Tibial nerve (tissue), 4 donors: ENCODE data around the gene ZNF146. TPM values are rescaled to one million over a fixed set of nuclear protein-coding genes. Genes with fewer than 3 reads are reported as not detected.
"Not testable (repeated sequence)": the region's sequence is repeated elsewhere in the genome, so short reads cannot be mapped to it uniquely, and the experiment has no call there.

ENCODE experiments used
- DNase-seq, 2 donors: peaks; one replicate each; pipeline ENCODE4 v3.0.0-alpha.2; 2019; ENCODE audit warnings: low spot score in 2 of 2
- H3K27ac ChIP-seq, 4 donors: fragments of 200-600 bp; sonication (generic) in 3 of 4; one replicate each; pipeline ENCODE4 v1.5.1; 2017 to 2019; ENCODE audit warnings: mild to moderate bottlenecking in 1 of 4
- H3K27me3 ChIP-seq, 2 donors: fragments of 200-600 bp; sonication (generic) in 1 of 2; one replicate each; pipeline versions ENCODE4 v1.5.1 to v1.6.0; 2017 to 2019
- H3K36me3 ChIP-seq, 3 donors: fragments of 200-600 bp; sonication (generic); one replicate each; pipeline ENCODE4 v1.5.1; 2018 to 2019
- H3K4me1 ChIP-seq, 4 donors: fragments of 200-600 bp; sonication (generic) in 3 of 4; one replicate each; pipeline ENCODE4 v1.5.1; 2017 to 2019
- H3K4me3 ChIP-seq, 4 donors: fragments of 200-600 bp; sonication (generic) in 3 of 4; one replicate each; pipeline ENCODE4 v1.5.1; 2017 to 2019; ENCODE audit warnings: mild to moderate bottlenecking in 1 of 4, moderate library complexity in 1 of 4
- H3K9me3 ChIP-seq, 4 donors: fragments of 200-600 bp; sonication (generic) in 3 of 4; one replicate each; pipeline ENCODE4 v1.5.1; 2017 to 2019
- EP300 ChIP-seq, 2 donors: sonication (generic); formaldehyde crosslinking; IDR thresholded peaks; one replicate each; pipeline ENCODE4 v1.6.1; 2017; ENCODE audit warnings: antibody characterized with exemption in 2 of 2, mild to moderate bottlenecking in 1 of 2
- POLR2A ChIP-seq, 2 donors: fragments of 450-650 bp; IDR thresholded peaks; one replicate each; pipeline ENCODE4 v1.6.1; 2017; ENCODE audit warnings: antibody characterized with exemption in 2 of 2, mild to moderate bottlenecking in 2 of 2, moderate library complexity in 2 of 2
- WGBS, 2 donors: methylation state at CpG; one replicate each; pipeline ENCODE4 v1.1.5; 2018; 5-methylcytosine and 5-hydroxymethylcytosine counted together
- total RNA-seq, 4 donors: library from RNA; depleted of rRNA; stranded (reverse); fragments of >200 nt; gene quantifications; one replicate each; pipeline ENCODE4 v1.1.0, GENCODE V29; 2016
- TF ChIP-seq, protein P1 (sequence below), 5 experiments: fragments of 200-600 bp in 3 of 5; fragments of 450-650 bp in 2 of 5; sonication (generic) in 3 of 5; IDR thresholded peaks; one replicate each; pipeline ENCODE4 v1.5.1; 2016 to 2019; ENCODE audit warnings: antibody characterized with exemption in 5 of 5, mild to moderate bottlenecking in 3 of 5, moderate library complexity in 2 of 5

Gene ZNF146
- total RNA-seq, 4 donors from 2014 or later: 52.2 to 66.1 (median 53.9) TPM

DNA sequence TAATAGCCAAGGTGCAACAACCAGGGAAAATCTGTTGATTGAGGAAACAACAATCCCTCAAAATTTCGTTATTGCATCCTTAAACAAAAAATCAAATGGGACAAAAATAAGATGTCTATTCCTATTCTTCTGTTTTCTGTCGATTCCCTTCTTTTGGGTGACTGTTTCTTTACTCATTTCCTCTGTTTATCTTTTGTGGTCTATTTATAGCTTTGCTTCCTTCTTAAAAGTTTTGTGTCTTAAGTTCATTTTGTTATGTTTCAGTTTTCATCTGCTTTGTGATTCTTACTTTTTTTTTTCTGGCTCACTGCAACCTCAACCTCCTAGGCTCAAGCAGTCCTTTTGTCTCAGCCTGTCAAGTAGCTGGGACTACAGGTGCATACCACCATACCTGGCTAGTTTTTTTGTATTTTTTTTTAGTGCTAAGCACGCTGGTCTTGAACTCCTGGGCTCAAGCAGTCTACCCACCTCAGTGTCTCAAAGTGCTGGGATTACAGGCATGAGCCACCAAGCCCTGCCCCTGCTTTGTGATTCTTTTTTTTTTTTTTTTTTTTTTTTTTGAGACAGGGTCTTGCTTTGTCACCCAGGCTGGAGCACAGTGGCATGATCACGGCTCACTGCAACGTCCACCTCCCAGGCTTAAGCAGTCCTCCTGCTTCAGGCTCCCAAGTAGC, 10.4 kb downstream of the ZNF146 start:
- WGBS, 2 donors: 44 to 47% methylated on average over 5 of the region's 5 CpGs
- Histone ChIP-seq H3K27ac (no peak overlapping the region), H3K36me3 (peaks cover 2 to 99% (median 33%) of the 10 kb centered on the region in 3 donors), H3K4me3 (no peak overlapping the region), H3K9me3 (peaks cover 0 to 5% (median 1%) of the 10 kb centered on the region in 4 donors), H3K27me3 (no peaks in the 10 kb centered on the region), H3K4me1 (peaks cover 0 to 26% (median 6%) of the 10 kb centered on the region in 4 donors)
- TF ChIP-seq POLR2A (IDR thresholded peaks at IDR 0.05) (no peak), EP300 (IDR thresholded peaks at IDR 0.05) (no peak)
- TF ChIP-seq, protein P1, sequence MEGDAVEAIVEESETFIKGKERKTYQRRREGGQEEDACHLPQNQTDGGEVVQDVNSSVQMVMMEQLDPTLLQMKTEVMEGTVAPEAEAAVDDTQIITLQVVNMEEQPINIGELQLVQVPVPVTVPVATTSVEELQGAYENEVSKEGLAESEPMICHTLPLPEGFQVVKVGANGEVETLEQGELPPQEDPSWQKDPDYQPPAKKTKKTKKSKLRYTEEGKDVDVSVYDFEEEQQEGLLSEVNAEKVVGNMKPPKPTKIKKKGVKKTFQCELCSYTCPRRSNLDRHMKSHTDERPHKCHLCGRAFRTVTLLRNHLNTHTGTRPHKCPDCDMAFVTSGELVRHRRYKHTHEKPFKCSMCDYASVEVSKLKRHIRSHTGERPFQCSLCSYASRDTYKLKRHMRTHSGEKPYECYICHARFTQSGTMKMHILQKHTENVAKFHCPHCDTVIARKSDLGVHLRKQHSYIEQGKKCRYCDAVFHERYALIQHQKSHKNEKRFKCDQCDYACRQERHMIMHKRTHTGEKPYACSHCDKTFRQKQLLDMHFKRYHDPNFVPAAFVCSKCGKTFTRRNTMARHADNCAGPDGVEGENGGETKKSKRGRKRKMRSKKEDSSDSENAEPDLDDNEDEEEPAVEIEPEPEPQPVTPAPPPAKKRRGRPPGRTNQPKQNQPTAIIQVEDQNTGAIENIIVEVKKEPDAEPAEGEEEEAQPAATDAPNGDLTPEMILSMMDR (IDR thresholded peaks at IDR 0.05): no peak
- no peak for DNase-seq

DNA sequence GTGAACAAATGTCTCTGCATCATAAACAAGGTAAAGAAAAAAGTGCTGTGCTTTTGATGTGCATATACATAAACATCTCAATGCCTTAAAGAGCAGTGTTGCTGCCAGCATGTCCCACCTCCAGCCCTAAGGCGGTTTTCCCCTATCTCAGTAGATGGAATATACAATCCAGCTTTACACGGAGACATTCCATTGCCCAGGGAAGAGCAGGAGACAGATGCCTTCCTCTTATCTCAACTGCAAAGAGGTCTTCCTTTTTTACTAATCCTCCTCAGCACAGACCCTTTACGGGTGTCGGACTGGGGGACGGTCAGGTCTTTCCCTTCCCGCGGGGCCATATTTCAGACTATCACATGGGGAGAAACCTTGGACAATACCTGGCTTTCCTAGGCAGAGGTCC, 18.7 kb downstream of the ZNF146 start:
- 80 to 93% methylated on average over 7 of the region's 7 CpGs for WGBS, 2 donors
- H3K9me3 ChIP-seq: peaks cover 0 to 76% (median 15%) of the 10 kb centered on the region in 4 donors
- not testable (repeated sequence) for H3K27me3 ChIP-seq, H3K27ac ChIP-seq, H3K4me3 ChIP-seq, DNase-seq, H3K4me1 ChIP-seq
- H3K36me3 ChIP-seq: peaks cover 19 to 100% (median 72%) of the 10 kb centered on the region in 3 donors

DNA sequence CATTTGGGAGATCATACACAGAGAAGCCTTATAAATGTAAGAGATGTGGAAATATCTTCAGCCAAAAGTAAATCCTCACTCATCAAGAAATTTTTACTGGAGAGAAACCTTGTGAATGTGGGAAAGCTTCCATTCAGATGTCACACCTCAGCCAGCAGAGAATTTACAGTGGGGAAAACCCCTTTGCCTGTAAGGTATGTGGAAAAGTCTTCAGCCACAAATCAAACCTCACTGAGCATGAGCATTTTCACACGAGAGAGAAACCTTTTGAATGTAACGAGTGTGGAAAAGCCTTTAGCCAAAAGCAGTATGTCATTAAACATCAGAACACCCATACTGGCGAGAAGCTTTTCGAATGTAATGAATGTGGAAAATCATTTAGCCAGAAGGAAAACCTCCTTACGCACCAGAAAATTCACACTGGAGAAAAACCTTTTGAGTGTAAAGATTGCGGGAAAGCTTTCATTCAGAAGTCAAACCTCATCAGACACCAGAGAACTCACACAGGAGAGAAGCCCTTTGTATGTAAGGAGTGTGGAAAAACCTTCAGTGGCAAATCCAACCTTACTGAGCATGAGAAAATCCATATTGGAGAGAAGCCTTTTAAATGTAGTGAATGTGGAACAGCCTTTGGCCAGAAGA, 21.5 kb downstream of the ZNF146 start:
- Histone ChIP-seq H3K27ac (no peak overlapping the region), H3K36me3 (peaks cover 16 to 96% (median 47%) of the 10 kb centered on the region in 3 donors), H3K9me3 (peaks cover 0 to 89% (median 16%) of the 10 kb centered on the region in 4 donors), H3K27me3 (no peaks in the 10 kb centered on the region), H3K4me1 (no peaks in the 10 kb centered on the region), H3K4me3 (no peak overlapping the region)
- no peak for DNase-seq
- 95 to 98% methylated on average over 6 of the region's 6 CpGs for WGBS, 2 donors
- no peak for TF ChIP-seq POLR2A (IDR thresholded peaks at IDR 0.05)

DNA sequence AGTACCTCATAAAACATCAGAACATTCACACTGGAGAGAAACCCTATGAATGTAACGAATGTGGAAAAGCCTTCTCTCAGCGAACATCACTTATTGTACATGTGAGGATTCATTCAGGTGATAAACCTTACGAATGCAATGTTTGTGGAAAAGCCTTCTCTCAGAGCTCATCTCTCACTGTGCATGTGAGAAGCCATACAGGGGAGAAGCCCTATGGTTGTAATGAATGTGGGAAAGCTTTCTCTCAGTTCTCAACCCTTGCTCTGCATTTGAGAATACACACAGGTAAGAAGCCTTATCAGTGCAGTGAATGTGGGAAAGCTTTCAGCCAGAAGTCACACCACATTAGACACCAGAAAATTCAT, 22.0 kb downstream of the ZNF146 start:
- WGBS, 2 donors: 98 to 99% methylated on average over 3 of the region's 3 CpGs
- no peaks in the 10 kb centered on the region for H3K4me1 ChIP-seq
- no peak for DNase-seq
- TF ChIP-seq POLR2A (IDR thresholded peaks at IDR 0.05) (no peak), EP300 (IDR thresholded peaks at IDR 0.05) (no peak)
- TF ChIP-seq, protein P1 (IDR thresholded peaks at IDR 0.05): no peak
- H3K4me3 ChIP-seq: no peak overlapping the region
- H3K36me3 ChIP-seq: peaks cover 14 to 91% (median 42%) of the 10 kb centered on the region in 3 donors
- H3K27me3 ChIP-seq: no peaks in the 10 kb centered on the region
- H3K9me3 ChIP-seq: peaks cover 0 to 91% (median 16%) of the 10 kb centered on the region in 4 donors
- no peak overlapping the region for H3K27ac ChIP-seq

DNA sequence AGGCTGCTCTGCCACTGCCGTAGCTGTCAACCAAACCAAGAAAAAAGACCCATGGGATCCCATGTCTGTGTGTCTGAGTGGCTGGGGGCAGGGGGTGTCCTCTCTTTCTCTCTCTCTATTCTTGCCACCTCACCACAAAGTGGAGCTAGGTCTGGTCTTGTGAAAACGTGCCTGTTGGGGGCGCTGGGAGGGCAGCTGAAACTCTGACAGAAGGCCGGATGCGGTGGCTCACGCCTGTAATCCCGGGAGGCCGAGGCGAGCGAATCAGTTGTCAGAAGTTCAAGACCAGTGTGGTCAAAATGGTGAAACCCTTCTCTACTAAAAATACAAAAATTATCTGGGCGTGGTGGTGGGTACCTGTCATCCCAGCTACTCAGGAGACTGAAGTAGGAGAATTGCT, 29.2 kb downstream of the ZNF146 start:
- Histone ChIP-seq H3K4me3 (no peak overlapping the region), H3K9me3 (peaks cover 0 to 74% (median 2%) of the 10 kb centered on the region in 4 donors), H3K36me3 (peaks cover 0 to 22% (median 0%) of the 10 kb centered on the region in 3 donors), H3K4me1 (peaks cover 0 to 14% (median 0%) of the 10 kb centered on the region in 4 donors), H3K27me3 (no peaks in the 10 kb centered on the region), H3K27ac (no peak overlapping the region)
- no peak for DNase-seq
- no peak for TF ChIP-seq POLR2A (IDR thresholded peaks at IDR 0.05)
- TF ChIP-seq, protein P1 (IDR thresholded peaks at IDR 0.05): no peak
- WGBS, 2 donors: 81 to 93% methylated on average over 11 of the region's 11 CpGs
